A673 (cell line): ENCODE results near the gene ACAP2. TPM values are rescaled to one million over a fixed set of nuclear protein-coding genes. Genes with fewer than 3 reads are reported as not detected.

ENCODE experiments used
- BruUV-seq: library from RNA; stranded (reverse); fragments of 400-500 nt; replicated peaks from 2 replicates; lab custom pipeline; 2021; lab: Mats Ljungman, UMichigan
- CTCF ChIA-PET: fragments of 300-600 bp; sonication (Branson Sonifier 250); formaldehyde crosslinking; loops from one replicate; lab custom pipeline; 2022; ENCODE audit warnings: antibody characterized with exemption; lab: Charles Lee
- POLR2A ChIA-PET: fragments of 300-600 bp; sonication (Branson Sonifier 250); formaldehyde crosslinking; loops from one replicate; lab custom pipeline; 2022; ENCODE audit warnings: antibody characterized with exemption; ENCODE audit not compliant: low non-redundant PET; lab: Charles Lee
- DNase-seq: peaks from one replicate; pipeline ENCODE4 v3.0.0-alpha.2; 2015; ENCODE audit warnings: low spot score
- H3K27ac ChIP-seq: fragments of 200-600 bp; sonication (generic); 2 replicates; pipeline ENCODE4 v1.5.1; 2016; ENCODE audit warnings: mixed run types, low read depth, mild to moderate bottlenecking, mixed read lengths, antibody characterized with exemption, low read length; ENCODE audit not compliant: poor library complexity, severe bottlenecking
- H3K27me3 ChIP-seq: fragments of 200-600 bp; sonication (generic); replicated peaks from 2 replicates; pipeline ENCODE4 v1.6.1; 2017; ENCODE audit warnings: mixed run types, low read depth, mild to moderate bottlenecking, mixed read lengths, antibody characterized with exemption, low read length; ENCODE audit not compliant: insufficient read depth, poor library complexity
- H3K36me3 ChIP-seq: fragments of 200-600 bp; sonication (generic); 2 replicates; pipeline ENCODE4 v1.6.1; 2016; ENCODE audit warnings: mixed run types, mild to moderate bottlenecking, mixed read lengths, antibody characterized with exemption, low read length; ENCODE audit not compliant: insufficient read depth, poor library complexity, severe bottlenecking
- H3K4me1 ChIP-seq: fragments of 200-600 bp; sonication (generic); 2 replicates; pipeline ENCODE4 v1.6.1; 2017; ENCODE audit warnings: mixed run types, mild to moderate bottlenecking, mixed read lengths, antibody characterized with exemption, low read length; ENCODE audit not compliant: insufficient read depth, poor library complexity, severe bottlenecking
- H3K4me3 ChIP-seq: fragments of 200-600 bp; sonication (generic); 2 replicates; pipeline ENCODE4 v1.5.1; 2016; ENCODE audit warnings: low read depth, mixed run types, mild to moderate bottlenecking, mixed read lengths, low read length; ENCODE audit not compliant: poor library complexity, severe bottlenecking
- H3K9me3 ChIP-seq: fragments of 200-600 bp; sonication (generic); 2 replicates; pipeline ENCODE4 v1.6.1; 2016; ENCODE audit warnings: mixed run types, low read depth, mild to moderate bottlenecking, mixed read lengths, antibody characterized with exemption, low read length; ENCODE audit not compliant: poor library complexity, severe bottlenecking
- CTCF ChIP-seq: fragments of 300-800, 200-600 bp; sonication (generic); conservative IDR thresholded peaks from 2 replicates; pipeline ENCODE4 v1.5.1; 2017; ENCODE audit warnings: low read depth, mild to moderate bottlenecking, antibody characterized with exemption, low read length, moderate library complexity, mixed read lengths
- EZH2 ChIP-seq: fragments of 200-600 bp; sonication (generic); IDR thresholded peaks from 2 replicates; pipeline ENCODE4 v1.6.1; 2017; ENCODE audit warnings: borderline replicate concordance, low read depth, mild to moderate bottlenecking, mixed read lengths, antibody characterized with exemption, low read length; ENCODE audit not compliant: poor library complexity, severe bottlenecking
- intact Hi-C: fragments of 100-400 bp; cut with micrococcal nuclease; formaldehyde crosslinking; loops from one replicate; pipeline ENCODE4 v1.10.0; 2022; ENCODE audit not compliant: unreplicated experiment
- total RNA-seq: library from RNA; stranded (reverse); gene quantifications from 2 replicates; pipeline ENCODE4 v1.2.3, GENCODE V29; 2021

The ACAP2 gene
- total RNA-seq, 1 experiment from 2014 or later = 47.4 TPM

GRCh38 chr3:195267096-195267495 lies 175.7 kb downstream of the ACAP2 start:
- no peak overlapping the region for H3K4me3 ChIP-seq
- no peak overlapping the region for H3K27ac ChIP-seq
- no TSS peak for BruUV-seq
- intact Hi-C loops = loop anchor here (10.0 kb wide), 1 partner anchor 932 kb away; no protein-coding TSS in a partner anchor
- H3K36me3 ChIP-seq = no peaks in the 10 kb centered on the region
- no peak for DNase-seq
- POLR2A ChIA-PET = no interaction called here
- no peaks in the 10 kb centered on the region for H3K9me3 ChIP-seq
- TF ChIP-seq CTCF = no peak
- no peak for TF ChIP-seq EZH2
- CTCF ChIA-PET = no interaction called here
- no peaks in the 10 kb centered on the region for H3K27me3 ChIP-seq
- peaks cover 24% of the 10 kb centered on the region for H3K4me1 ChIP-seq

GRCh38 chr3:195266428-195266827 lies 176.4 kb downstream of the ACAP2 start:
- CTCF ChIA-PET = no interaction called here
- intact Hi-C loops = loop anchor here (10.0 kb wide), 1 partner anchor 932 kb away; no protein-coding TSS in a partner anchor

GRCh38 chr3:195265363-195265976 lies 177.3 kb downstream of the ACAP2 start:
- H3K4me1 ChIP-seq = peaks cover 26% of the 10 kb centered on the region
- no TSS peak for BruUV-seq
- CTCF ChIA-PET = no interaction called here
- no peaks in the 10 kb centered on the region for H3K36me3 ChIP-seq
- DNase-seq = no peak
- POLR2A ChIA-PET = interaction anchor here (0.7 kb wide), 1 partner anchor 583 kb away, joined by 9 read pairs; no protein-coding TSS in a partner anchor
- no peaks in the 10 kb centered on the region for H3K27me3 ChIP-seq
- no peaks in the 10 kb centered on the region for H3K9me3 ChIP-seq
- TF ChIP-seq EZH2 = no peak
- 0 out of 2 replicates have a peak, but pooled peaks have one; percentile 15 for TF ChIP-seq CTCF
- H3K27ac ChIP-seq = no peak overlapping the region
- no peak overlapping the region for H3K4me3 ChIP-seq
- intact Hi-C loops = loop anchor here (10.0 kb wide), 1 partner anchor 931 kb away; no protein-coding TSS in a partner anchor

More at GRCh38 chr3:195266428-195266827, 176.4 kb downstream of the ACAP2 start:
- no peak overlapping the region for H3K27ac ChIP-seq
- H3K27me3 ChIP-seq = no peaks in the 10 kb centered on the region
- DNase-seq = no peak
- no peak overlapping the region for H3K4me3 ChIP-seq
- H3K36me3 ChIP-seq = no peaks in the 10 kb centered on the region
- POLR2A ChIA-PET = no interaction called here
- TF ChIP-seq CTCF = no peak
- BruUV-seq = no TSS peak
- peaks cover 20% of the 10 kb centered on the region for H3K4me1 ChIP-seq
- H3K9me3 ChIP-seq = no peaks in the 10 kb centered on the region
